Stimulated activated CD4-positive, alpha-beta T cell treated with anti-CD3 and anti-CD28 coated beads, Interleukin-1b, Interleukin-23, amount 100 ng/mL, for 48 hours (primary cell): Measurements from ENCODE around the gene CEP63.

ENCODE experiments used
- DNase-seq: peaks from one replicate; pipeline ENCODE4 v3.0.0-alpha.2; 2020

The CEP63 gene

GRCh38 chr3:134610432-134611385 lies 124.9 kb downstream of the CEP63 start:
- no peak for DNase-seq

GRCh38 chr3:134611516-134611915 lies 125.7 kb downstream of the CEP63 start:
- no peak for DNase-seq

DNA sequence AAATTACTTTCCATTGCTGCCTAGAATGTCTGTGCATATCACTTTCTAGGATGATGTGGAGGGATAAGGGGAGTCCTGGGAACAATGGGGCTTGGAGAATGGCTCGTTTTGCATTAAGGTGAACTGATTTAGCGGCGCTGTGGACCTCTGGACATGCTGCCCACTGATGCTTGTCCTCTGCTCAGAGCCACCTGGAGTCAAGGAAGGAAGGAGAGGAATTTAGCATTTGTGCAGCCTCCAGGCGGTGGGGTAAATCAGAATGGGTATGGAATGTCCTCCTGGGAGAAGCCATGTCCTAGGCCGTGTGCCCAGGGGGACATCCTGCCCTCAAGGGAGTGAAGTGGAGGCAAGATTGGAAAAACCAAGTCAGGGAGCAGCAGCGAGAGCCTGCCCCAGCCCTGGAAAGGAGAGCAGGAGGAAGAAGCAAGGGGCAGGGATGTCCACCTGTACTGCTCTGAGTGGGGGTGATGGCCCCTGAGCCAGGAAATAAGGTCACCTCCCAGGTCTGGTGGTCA lies 127.2 kb downstream of the CEP63 start:
- no peak for DNase-seq

DNA sequence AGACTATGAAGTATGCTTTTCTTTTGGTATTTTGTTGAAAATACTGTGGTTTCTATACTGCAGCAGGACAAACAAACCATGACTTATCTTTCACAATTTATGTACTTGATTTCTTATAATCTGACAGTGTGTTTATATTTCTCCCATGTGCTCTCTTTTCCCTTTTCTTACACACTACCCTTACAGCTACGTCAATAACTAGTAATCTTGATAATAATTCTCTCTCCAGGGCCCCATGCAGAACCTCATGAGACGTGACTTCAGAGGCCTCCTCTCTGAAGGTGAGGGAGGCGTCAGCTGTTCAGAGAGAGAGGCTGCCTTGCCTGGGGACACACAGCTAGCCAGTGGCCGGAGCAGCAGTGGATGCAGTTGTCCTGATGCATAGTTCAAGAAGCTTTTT lies 129.1 kb downstream of the CEP63 start:
- no peak for DNase-seq

DNA sequence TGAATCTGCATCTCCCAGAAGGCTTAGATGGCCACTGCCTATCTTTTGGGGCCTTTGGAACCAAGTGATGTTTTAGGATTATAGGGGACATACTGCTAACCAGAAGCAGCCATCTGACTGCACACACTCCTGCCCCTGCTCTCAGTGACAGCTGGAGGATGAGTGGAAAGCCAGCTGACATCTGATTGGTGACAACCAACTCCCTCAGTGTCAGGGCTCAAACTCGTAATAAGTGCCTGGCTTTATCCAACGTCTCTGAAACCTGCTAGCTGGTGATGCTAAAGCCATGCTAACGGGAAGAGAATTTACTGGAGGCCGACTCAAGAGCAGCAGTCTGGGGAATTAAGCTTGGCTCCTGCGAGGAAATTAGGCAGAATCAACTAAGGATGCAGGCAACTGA lies 129.9 kb downstream of the CEP63 start:
- DNase-seq: no peak

DNA sequence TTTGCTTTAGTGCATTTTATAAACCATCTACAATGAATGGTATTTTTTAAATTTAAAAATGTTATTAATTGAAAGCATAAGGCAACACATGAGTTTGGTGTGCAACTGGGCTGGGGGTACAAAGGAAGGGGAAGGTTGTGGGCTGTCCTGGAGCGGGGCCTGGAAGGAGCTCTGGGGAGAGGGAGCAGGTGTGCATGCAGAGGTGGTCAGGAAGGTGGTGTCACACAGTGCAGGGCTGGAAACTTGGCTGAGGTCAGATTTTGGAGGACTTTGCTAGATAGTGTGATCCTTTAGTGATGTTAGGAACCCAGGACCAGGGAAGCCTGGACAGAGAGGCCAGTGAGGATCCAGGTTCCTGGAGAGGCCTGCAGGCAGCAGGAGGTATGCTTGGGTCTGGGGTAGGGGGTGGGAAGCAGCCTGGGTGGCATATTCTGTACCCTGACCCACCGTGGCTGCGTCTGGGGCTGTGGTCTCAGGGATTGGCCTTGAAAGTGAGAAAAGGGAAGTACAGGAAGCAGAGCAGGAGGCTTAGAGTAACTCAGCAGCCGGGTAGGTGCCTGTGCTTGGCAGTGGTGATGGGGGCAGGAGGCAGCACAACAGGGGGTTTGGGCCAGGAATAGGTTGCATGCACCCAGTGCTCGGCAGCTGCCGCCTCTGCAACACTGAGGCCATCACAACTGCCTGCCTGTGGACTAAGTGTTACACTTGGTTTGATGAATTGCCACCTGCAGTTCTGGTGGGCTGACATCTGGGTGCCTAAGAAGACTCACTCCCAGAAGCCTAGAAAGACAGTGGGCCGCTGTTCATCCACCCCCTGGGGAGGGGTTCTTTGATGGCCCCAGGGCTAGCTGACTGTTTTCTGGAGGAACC lies 132.0 kb downstream of the CEP63 start:
- no peak for DNase-seq

- no peak for DNase-seq
Observed at GRCh38 chr3:134618478-134619300, 132.8 kb downstream of the CEP63 start.

DNA sequence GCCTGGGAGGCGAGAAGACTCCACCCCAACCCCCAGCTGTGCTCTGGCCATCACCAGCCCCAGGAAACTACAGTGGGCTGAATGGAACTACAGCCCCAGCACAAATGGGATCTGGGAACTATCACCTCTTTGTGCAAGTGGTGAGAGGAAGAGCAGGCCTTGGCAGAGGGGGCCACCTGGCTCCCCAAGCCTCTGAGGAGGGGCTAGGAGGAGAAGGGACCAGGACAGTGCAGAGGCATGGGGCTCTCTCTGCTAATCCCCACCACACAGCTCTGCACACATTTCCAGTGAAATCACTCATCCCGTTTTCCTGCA lies 133.4 kb downstream of the CEP63 start:
- DNase-seq: no peak

DNA sequence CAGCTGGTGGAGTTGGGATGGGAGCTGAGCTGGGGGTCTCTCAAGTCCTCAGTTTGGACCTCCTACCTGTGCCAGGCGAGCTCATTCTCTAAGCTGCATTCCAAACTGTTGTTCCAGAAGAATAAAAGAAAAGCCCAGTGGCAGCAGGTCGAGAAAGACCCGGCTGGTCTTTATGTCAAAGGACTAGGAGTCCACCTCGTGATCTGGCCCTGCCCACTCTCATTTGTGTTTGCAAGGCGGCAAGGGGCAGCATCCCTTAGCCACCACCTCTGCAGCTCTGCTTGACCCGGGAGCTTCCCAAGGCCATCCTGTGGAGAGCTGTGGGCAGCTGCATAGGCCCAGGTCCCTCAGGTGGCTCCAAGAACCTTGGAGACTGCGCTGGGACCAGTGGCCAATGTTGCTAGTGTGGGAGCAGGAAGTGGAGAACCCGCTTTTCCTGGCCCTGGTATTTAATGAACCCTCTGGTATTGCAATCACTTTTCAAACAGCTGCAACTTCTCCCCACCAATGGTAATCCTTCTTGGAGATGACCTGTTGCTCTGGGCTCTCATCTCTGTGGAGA lies 134.1 kb downstream of the CEP63 start:
- DNase-seq: no peak

- no peak for DNase-seq
Observed at GRCh38 chr3:134620476-134621115, 134.7 kb downstream of the CEP63 start.

- DNase-seq: no peak
Observed at GRCh38 chr3:134621854-134622253, 136.0 kb downstream of the CEP63 start.

GRCh38 chr3:134622806-134623365 lies 137.0 kb downstream of the CEP63 start:
- no peak for DNase-seq

DNA sequence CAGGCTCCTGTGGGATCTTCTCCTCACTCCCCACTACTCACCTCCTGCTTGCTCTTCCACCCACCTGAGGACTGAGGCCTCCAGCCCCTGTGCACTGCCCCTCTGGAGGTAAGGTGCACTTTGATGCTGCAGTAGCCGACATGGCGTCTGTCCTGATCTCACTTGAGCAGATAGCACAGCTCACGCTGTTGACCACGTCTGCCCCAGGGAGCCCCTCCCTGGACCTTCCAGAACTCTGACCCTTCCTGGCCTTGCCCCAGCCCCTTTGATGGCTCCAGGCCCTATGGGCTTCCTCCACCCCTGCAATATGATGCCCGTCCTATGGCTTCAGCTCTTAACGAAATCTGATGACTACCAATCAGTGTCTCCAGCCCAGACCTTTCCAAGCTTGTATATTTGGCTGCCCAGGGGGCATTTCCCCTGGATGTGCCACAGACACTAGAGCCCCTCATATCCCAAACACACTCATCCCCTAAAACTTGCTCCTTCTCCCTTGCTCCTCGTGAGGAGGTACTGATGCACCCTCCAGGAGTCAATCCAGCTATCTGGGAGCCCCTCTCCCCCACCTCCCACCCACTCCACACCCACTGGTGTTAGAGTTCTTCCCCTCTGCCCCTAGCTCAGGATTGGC lies 137.9 kb downstream of the CEP63 start:
- DNase-seq: no peak
